B cell (primary cell): Measurements from ENCODE around the gene GLB1L3. TPM values are rescaled to one million over a fixed set of nuclear protein-coding genes. Genes with fewer than 3 reads are reported as not detected.

ENCODE experiments used
- ATAC-seq: fragments of 200-7000 bp; cut with Tn5 transposase; one replicate; pipeline ENCODE4 v1.10.0; 2021; ENCODE audit warnings: low read depth, mild to moderate bottlenecking, moderate number of reproducible peaks, moderate library complexity
- CTCF ChIA-PET: fragments of 350-600 bp; sonication (Branson Sonifier 250); formaldehyde crosslinking; loops from one replicate; lab custom pipeline; 2021; ENCODE audit warnings: antibody characterized with exemption, inconsistent platforms; lab: Charles Lee
- POLR2A ChIA-PET: fragments of 350-600 bp; sonication (Branson Sonifier 250); formaldehyde crosslinking; loops from one replicate; lab custom pipeline; 2021; ENCODE audit warnings: antibody characterized with exemption; lab: Charles Lee
- DNase-seq: peaks from one replicate; pipeline ENCODE4 v3.0.0; 2013
- H2AFZ ChIP-seq: 2 replicates; pipeline ENCODE4 v1.6.1; 2012; ENCODE audit warnings: mild to moderate bottlenecking, low read depth, low read length; ENCODE audit not compliant: insufficient read depth, poor library complexity, severe bottlenecking
- H3K27ac ChIP-seq, 2 donors: 1 replicate in 1 of 2; 2 replicates in 1 of 2; pipeline ENCODE4 v1.5.1; 2012 to 2013; ENCODE audit warnings: low read length in 2 of 2, mild to moderate bottlenecking in 2 of 2, moderate library complexity in 1 of 2
- H3K27me3 ChIP-seq, 4 experiments: fragments of 200-600 bp in 1 of 4; sonication (generic) in 1 of 4; replicated peaks in 1 of 4; 1 replicate in 2 of 4; 2 replicates in 2 of 4; pipeline versions ENCODE4 v1.6.1 to v1.7.0; 2013 to 2016; ENCODE audit warnings: low read length in 3 of 4, mild to moderate bottlenecking in 2 of 4, mixed read lengths in 1 of 4, moderate library complexity in 1 of 4; ENCODE audit not compliant: insufficient read depth in 4 of 4, control insufficient read depth in 3 of 4; ENCODE audit errors: control extremely low read depth in 1 of 4
- H3K36me3 ChIP-seq, 2 experiments: replicated peaks in 1 of 2; 1 replicate in 1 of 2; 2 replicates in 1 of 2; pipeline versions ENCODE4 v1.6.1 to v1.7.1; 2013; ENCODE audit warnings: low read length in 1 of 2; ENCODE audit not compliant: insufficient read depth in 2 of 2, control insufficient read depth in 1 of 2; ENCODE audit errors: control extremely low read depth in 1 of 2, extremely low read depth in 1 of 2
- H3K4me1 ChIP-seq, 2 donors: fragments of 200-600 bp in 1 of 2; sonication (generic) in 1 of 2; 1 replicate in 1 of 2; 2 replicates in 1 of 2; pipeline versions ENCODE4 v1.5.1 to v1.6.1; 2013 to 2017; ENCODE audit warnings: low read length in 2 of 2; ENCODE audit not compliant: control insufficient read depth in 2 of 2, insufficient read depth in 2 of 2
- H3K4me2 ChIP-seq: replicated peaks from 2 replicates; pipeline ENCODE3; 2012; ENCODE audit warnings: mild to moderate bottlenecking, low read depth, low read length; ENCODE audit not compliant: poor library complexity, severe bottlenecking
- H3K4me3 ChIP-seq, 5 experiments: fragments of 200-600 bp in 1 of 5; sonication (generic) in 1 of 5; 1 replicate in 3 of 5; 2 replicates in 2 of 5; pipeline versions ENCODE4 v1.5.1 to v1.7.0; 2011 to 2016; ENCODE audit warnings: low read length in 4 of 5, mild to moderate bottlenecking in 4 of 5, low read depth in 2 of 5, control low read depth in 1 of 5, moderate library complexity in 1 of 5; ENCODE audit not compliant: insufficient read depth in 1 of 5; ENCODE audit errors: control extremely low read depth in 1 of 5, extremely low read depth in 1 of 5
- H3K79me2 ChIP-seq: fragments of 200-600 bp; sonication (generic); one replicate; pipeline ENCODE4 v1.6.0; 2016; ENCODE audit warnings: low read length; ENCODE audit not compliant: control insufficient read depth, insufficient read depth
- H3K9ac ChIP-seq: fragments of 200-600 bp; sonication (generic); 2 replicates; pipeline ENCODE4 v1.6.1; 2017; ENCODE audit warnings: mild to moderate bottlenecking, low read length, moderate library complexity
- H3K9me3 ChIP-seq, 3 donors: one replicate each; pipeline versions ENCODE4 v1.6.1 to v1.7.1; 2013; ENCODE audit warnings: low read length in 2 of 3; ENCODE audit not compliant: control insufficient read depth in 2 of 3, insufficient read depth in 1 of 3; ENCODE audit errors: control extremely low read depth in 1 of 3
- H4K20me1 ChIP-seq: 2 replicates; pipeline ENCODE4 v1.6.0; 2012; ENCODE audit warnings: mild to moderate bottlenecking, low read length; ENCODE audit not compliant: insufficient read depth, control insufficient read depth, poor library complexity, severe bottlenecking
- H3K27ac Mint-ChIP-seq: one replicate; pipeline ENCODE4 v1.8.0; 2021; ENCODE audit warnings: mixed read lengths
- H3K27me3 Mint-ChIP-seq: one replicate; pipeline ENCODE4 v1.8.0; 2021; ENCODE audit warnings: mixed read lengths
- H3K4me1 Mint-ChIP-seq: one replicate; pipeline ENCODE4 v1.8.0; 2021; ENCODE audit warnings: mixed read lengths
- H3K4me3 Mint-ChIP-seq: one replicate; pipeline ENCODE4 v1.8.0; 2021; ENCODE audit warnings: mixed read lengths
- H3K9me3 Mint-ChIP-seq: one replicate; pipeline ENCODE4 v1.8.0; 2022; ENCODE audit warnings: mixed read lengths; ENCODE audit not compliant: insufficient read depth
- CTCF ChIP-seq: fragments of 200-600 bp; IDR thresholded peaks from one replicate; pipeline ENCODE4 v1.8.0; 2022; ENCODE audit warnings: antibody characterized with exemption, mild to moderate bottlenecking
- EZH2 ChIP-seq: IDR thresholded peaks from 2 replicates; pipeline ENCODE4 v1.6.1; 2012; ENCODE audit warnings: borderline replicate concordance, low read depth, mild to moderate bottlenecking, moderate library complexity, low read length; ENCODE audit not compliant: insufficient read depth, poor library complexity, severe bottlenecking
- WGBS: methylation state at CpG from one replicate; pipeline ENCODE4 v1.1.5; 2013; ENCODE audit warnings: missing lambda C conversion rate; ENCODE audit not compliant: insufficient coverage; 5-methylcytosine and 5-hydroxymethylcytosine counted together
- intact Hi-C: fragments of 100-400 bp; cut with micrococcal nuclease; formaldehyde crosslinking; loops from one replicate; pipeline ENCODE4 v1.10.0; 2022
- polyA plus RNA-seq: library from polyadenylated mRNA; depleted of rRNA; stranded (reverse); fragments of >200 nt; gene quantifications from 2 replicates; pipeline ENCODE4 v1.2.3, GENCODE V29; 2012
- total RNA-seq, 2 donors: library from RNA; stranded (reverse); fragments of 120-200 nt in 1 of 2; gene quantifications; 1 replicate in 1 of 2; 2 replicates in 1 of 2; pipeline versions ENCODE4 v1.2.3 to v1.2.4, GENCODE V29; 2013 to 2022

Gene GLB1L3
- total and polyA plus RNA-seq, 2 donors (not counting 1 experiment from before 2014, with no cell fraction given): not detected

GRCh38 chr11:134355136-134355535, 79.0 kb downstream of the GLB1L3 start:
- Mint-ChIP-seq H3K4me1 (peaks cover 1% of the 10 kb centered on the region), H3K27ac (no peak overlapping the region), H3K4me3 (no peak overlapping the region), H3K9me3 (peaks cover 3% of the 10 kb centered on the region), H3K27me3 (peaks cover 29% of the 10 kb centered on the region)
- TF ChIP-seq CTCF (no peak), EZH2 (no peak)
- Histone ChIP-seq H3K79me2 (no peaks in the 10 kb centered on the region), H2AFZ (no peak overlapping the region), H4K20me1 (no peaks in the 10 kb centered on the region), H3K36me3 (no peaks in the 10 kb centered on the region), H3K4me2 (no peak overlapping the region), H3K4me1 (no peaks in the 10 kb centered on the region), H3K9me3 (peaks cover 0 to 3% (median 0%) of the 10 kb centered on the region in 3 donors), H3K9ac (no peak overlapping the region), H3K27ac (no peak overlapping the region), H3K27me3 (peaks cover 0 to 2% (median 0%) of the 10 kb centered on the region in 4 experiments), H3K4me3 (no peak overlapping the region)
- ATAC-seq (no peak), DNase-seq (no peak)
- no CpG with 5 or more reads among the region's 2 CpGs for WGBS
- POLR2A ChIA-PET: no interaction called here
- CTCF ChIA-PET: interaction anchor here (1.3 kb wide), 1 partner anchor 11 kb away, joined by 4 read pairs; no protein-coding TSS in a partner anchor
- intact Hi-C loops: no loop called here

- peaks cover 3% of the 10 kb centered on the region for H3K9me3 Mint-ChIP-seq
- Histone ChIP-seq H3K79me2 (no peaks in the 10 kb centered on the region), H3K4me3 (no peak overlapping the region), H3K36me3 (no peaks in the 10 kb centered on the region), H3K9ac (no peak overlapping the region), H3K9me3 (peaks cover 0 to 3% (median 0%) of the 10 kb centered on the region in 3 donors), H3K27ac (no peak overlapping the region), H2AFZ (no peak overlapping the region), H3K4me2 (no peak overlapping the region), H3K27me3 (peaks cover 0 to 4% (median 0%) of the 10 kb centered on the region in 4 experiments), H4K20me1 (no peaks in the 10 kb centered on the region), H3K4me1 (no peaks in the 10 kb centered on the region)
- H3K27ac Mint-ChIP-seq: no peak overlapping the region
- 88% methylated on average over 4 of the region's 5 CpGs for WGBS
- no peak for DNase-seq
- H3K27me3 Mint-ChIP-seq: peaks cover 30% of the 10 kb centered on the region
- peaks cover 2% of the 10 kb centered on the region for H3K4me1 Mint-ChIP-seq
- no peak overlapping the region for H3K4me3 Mint-ChIP-seq
- intact Hi-C loops: no loop called here
- POLR2A ChIA-PET: no interaction called here
- no peak for ATAC-seq
- CTCF ChIA-PET: interaction anchor here (1.3 kb wide), 1 partner anchor 11 kb away, joined by 4 read pairs; no protein-coding TSS in a partner anchor
- no peak for TF ChIP-seq CTCF
- no peak for TF ChIP-seq EZH2
Observed at GRCh38 chr11:134355656-134356055, 79.5 kb downstream of the GLB1L3 start.
